Left ventricle myocardium inferior (tissue), 1 donor: ENCODE results near the gene LAMP5. TPM values are rescaled to one million over a fixed set of nuclear protein-coding genes. Genes with fewer than 3 reads are reported as not detected.

Experiments
- DNase-seq: peaks from one replicate; pipeline ENCODE4 v3.0.0-alpha.2; 2020
- H3K27ac ChIP-seq: fragments of 200-600 bp; replicated peaks from 2 replicates; pipeline ENCODE4 v1.8.0; 2021
- H3K27me3 ChIP-seq: fragments of 200-600 bp; 2 replicates; pipeline ENCODE4 v1.8.0; 2021; ENCODE audit warnings: low read depth
- H3K36me3 ChIP-seq: fragments of 200-600 bp; 2 replicates; pipeline ENCODE4 v1.8.0; 2021
- H3K4me1 ChIP-seq: fragments of 200-600 bp; 2 replicates; pipeline ENCODE4 v1.8.0; 2021
- H3K4me3 ChIP-seq: fragments of 200-600 bp; 2 replicates; pipeline ENCODE4 v1.8.0; 2021; ENCODE audit warnings: mild to moderate bottlenecking, moderate library complexity
- H3K9me3 ChIP-seq: fragments of 200-600 bp; replicated peaks from 2 replicates; pipeline ENCODE4 v1.8.0; 2021
- CTCF ChIP-seq: fragments of 200-600 bp; IDR thresholded peaks from 2 replicates; pipeline ENCODE4 v1.8.0; 2021; ENCODE audit warnings: antibody characterized with exemption, mild to moderate bottlenecking, borderline replicate concordance
- intact Hi-C: fragments of 100-400 bp; cut with micrococcal nuclease; formaldehyde crosslinking; loops from one replicate; pipeline ENCODE4 v1.11.0; 2022
- total RNA-seq: library from RNA; stranded (reverse); fragmentation: NEBNext Ultra II Directional; extraction: Animal tissue kit (Norgen Biotek cat#: 25700); gene quantifications from one replicate; pipeline ENCODE4 v1.2.1, GENCODE V29; 2021
- donor health status: DM: no; HTN: yes; CAD: no; lungs with severe emphysema.

LAMP5 gene
- total RNA-seq, 1 donor from 2014 or later: not detected

- H3K4me1 ChIP-seq: no peaks in the 10 kb centered on the region
- intact Hi-C loops: no loop called here
- no peak overlapping the region for H3K27ac ChIP-seq
- H3K4me3 ChIP-seq: no peak overlapping the region
- H3K27me3 ChIP-seq: peaks cover 2% of the 10 kb centered on the region
- TF ChIP-seq CTCF: no peak
- DNase-seq: no peak
- no peaks in the 10 kb centered on the region for H3K9me3 ChIP-seq
- H3K36me3 ChIP-seq: no peaks in the 10 kb centered on the region
Observed at GRCh38 chr20:9499126-9499899, 15.1 kb upstream of the LAMP5 start.

DNA sequence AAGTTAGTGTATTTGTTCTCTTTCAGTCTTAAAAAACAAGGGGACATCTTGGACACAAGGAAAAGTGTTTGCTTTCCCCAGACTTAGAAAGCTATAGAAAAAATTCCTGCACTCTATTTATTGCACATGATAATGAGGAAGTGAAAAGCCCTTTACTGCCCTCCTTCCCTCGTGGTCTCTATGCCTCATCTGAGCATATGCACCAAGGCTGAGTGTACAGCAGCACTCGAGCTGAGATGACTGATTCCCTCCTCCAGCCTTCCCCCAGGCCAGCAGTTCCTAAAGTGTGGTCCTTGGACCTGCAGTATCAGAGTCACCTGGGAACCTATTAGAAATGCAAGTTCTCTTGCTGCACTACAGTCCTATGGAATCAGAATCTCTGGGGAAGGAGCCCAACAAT lies 14.3 kb upstream of the LAMP5 start:
- intact Hi-C loops: no loop called here

DNA sequence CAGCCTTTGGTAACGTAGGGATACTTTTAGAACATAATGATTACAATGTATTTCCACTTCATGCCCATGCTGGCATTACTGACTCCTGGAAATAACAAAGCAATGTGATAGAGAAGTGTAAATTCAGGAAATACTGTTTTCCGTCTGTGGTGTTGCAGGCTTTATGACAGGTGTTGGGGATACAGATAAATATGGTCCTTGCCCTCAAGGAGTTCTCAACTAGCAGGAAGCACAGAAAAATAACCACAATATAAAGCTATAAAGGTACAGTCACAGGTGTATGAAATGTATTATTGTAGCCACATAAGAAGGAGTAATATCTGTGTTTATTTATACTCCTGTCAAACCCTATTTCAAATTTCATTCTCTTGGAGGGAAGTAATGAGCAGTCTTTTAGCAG lies 12.9 kb upstream of the LAMP5 start:
- no peak overlapping the region for H3K27ac ChIP-seq
- no peaks in the 10 kb centered on the region for H3K9me3 ChIP-seq
- peaks cover 24% of the 10 kb centered on the region for H3K27me3 ChIP-seq
- no peaks in the 10 kb centered on the region for H3K36me3 ChIP-seq
- TF ChIP-seq CTCF: no peak
- intact Hi-C loops: no loop called here
- no peak overlapping the region for H3K4me3 ChIP-seq
- no peak for DNase-seq
- H3K4me1 ChIP-seq: peaks cover 5% of the 10 kb centered on the region

More for the DNA sequence above, 14.3 kb upstream of the LAMP5 start:
- H3K36me3 ChIP-seq: no peaks in the 10 kb centered on the region
- H3K4me1 ChIP-seq: no peaks in the 10 kb centered on the region
- H3K27me3 ChIP-seq: peaks cover 11% of the 10 kb centered on the region
- no peak for TF ChIP-seq CTCF
- no peaks in the 10 kb centered on the region for H3K9me3 ChIP-seq
- H3K4me3 ChIP-seq: no peak overlapping the region
- no peak overlapping the region for H3K27ac ChIP-seq
- no peak for DNase-seq

- Histone ChIP-seq H3K27ac (no peak overlapping the region), H3K4me1 (peaks cover 22% of the 10 kb centered on the region), H3K4me3 (no peak overlapping the region), H3K27me3 (peaks cover 46% of the 10 kb centered on the region), H3K9me3 (no peaks in the 10 kb centered on the region), H3K36me3 (no peaks in the 10 kb centered on the region)
- no peak for TF ChIP-seq CTCF
- DNase-seq: no peak
- intact Hi-C loops: no loop called here
Observed at GRCh38 chr20:9503526-9504245, 10.7 kb upstream of the LAMP5 start.

DNA sequence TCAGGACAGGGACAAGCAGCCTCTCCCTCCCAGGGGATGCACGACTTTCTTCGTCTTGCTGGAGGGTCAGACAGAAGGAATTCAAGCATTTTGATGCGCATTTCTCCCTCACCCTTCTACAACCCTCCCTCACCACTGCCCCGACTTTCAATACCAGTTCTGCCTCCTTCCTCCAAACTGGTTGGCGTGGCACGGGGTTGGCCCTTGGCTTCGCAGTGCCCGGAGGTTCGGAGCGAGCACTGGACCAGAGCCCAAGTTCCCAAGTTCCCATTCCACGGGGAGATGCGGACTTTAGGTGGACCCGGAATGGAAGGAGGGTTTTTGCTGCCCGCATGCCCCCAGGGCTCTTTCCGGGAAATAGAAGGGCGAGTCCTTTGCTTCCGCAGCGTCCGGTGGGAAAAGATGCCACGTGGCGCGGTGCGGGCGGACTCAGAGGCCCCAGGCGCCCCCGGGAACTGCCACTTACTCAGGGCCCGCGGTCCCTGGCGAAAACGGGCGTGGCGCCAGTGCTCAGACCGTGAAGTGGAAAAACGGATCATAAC lies 8.0 kb upstream of the LAMP5 start:
- no peak for DNase-seq
- TF ChIP-seq CTCF: no peak
- H3K4me3 ChIP-seq: peak overlapping the region; percentile 36
- H3K27me3 ChIP-seq: peaks cover 73% of the 10 kb centered on the region
- no peak overlapping the region for H3K27ac ChIP-seq
- no peaks in the 10 kb centered on the region for H3K36me3 ChIP-seq
- intact Hi-C loops: no loop called here
- no peaks in the 10 kb centered on the region for H3K9me3 ChIP-seq
- H3K4me1 ChIP-seq: peaks cover 22% of the 10 kb centered on the region
